Gastroesophageal sphincter (tissue), 4 donors: ENCODE measurements around the gene NRXN3. TPM values are rescaled to one million over a fixed set of nuclear protein-coding genes. Genes with fewer than 3 reads are reported as not detected.
A peak's percentile ranks its signal among the peaks of the same experiment; 100 is the strongest.

Source experiments
- ATAC-seq: fragments of 150-250 bp; one replicate; pipeline ENCODE4 v1.9.1; 2016; ENCODE audit warnings: mild to moderate bottlenecking, moderate library complexity
- H3K27ac ChIP-seq, 4 donors: fragments of 200-600 bp; sonication (generic) in 3 of 4; 1 replicate in 3 of 4; 2 replicates in 1 of 4; pipeline ENCODE4 v1.5.1; 2016 to 2019
- H3K27me3 ChIP-seq: fragments of 200-600 bp; sonication (generic); one replicate; pipeline ENCODE4 v1.5.1; 2019
- H3K36me3 ChIP-seq, 2 donors: fragments of 200-600 bp; sonication (generic); one replicate each; pipeline ENCODE4 v1.5.1; 2019; ENCODE audit warnings: control low read depth in 1 of 2
- H3K4me1 ChIP-seq, 3 donors: fragments of 200-600 bp; sonication (generic); 1 replicate in 2 of 3; 2 replicates in 1 of 3; pipeline ENCODE4 v1.5.1; 2016 to 2019; ENCODE audit warnings: control low read depth in 2 of 3
- H3K4me3 ChIP-seq, 2 donors: fragments of 200-600 bp; sonication (generic); one replicate each; pipeline ENCODE4 v1.5.1; 2019; ENCODE audit warnings: mild to moderate bottlenecking in 1 of 2, moderate library complexity in 1 of 2
- H3K9me3 ChIP-seq, 3 donors: fragments of 200-600 bp; sonication (generic); one replicate each; pipeline ENCODE4 v1.5.1; 2017 to 2019; ENCODE audit warnings: control low read depth in 2 of 3
- EP300 ChIP-seq: sonication (generic); formaldehyde crosslinking; IDR thresholded peaks from one replicate; pipeline ENCODE4 v1.6.1; 2017; ENCODE audit warnings: antibody characterized with exemption, mild to moderate bottlenecking
- POLR2A ChIP-seq, 2 donors: fragments of 450-650 bp; IDR thresholded peaks; one replicate each; pipeline ENCODE4 v1.6.1; 2017; ENCODE audit warnings: antibody characterized with exemption in 2 of 2, mild to moderate bottlenecking in 2 of 2, moderate library complexity in 1 of 2
- POLR2AphosphoS5 ChIP-seq: sonication (generic); formaldehyde crosslinking; IDR thresholded peaks from one replicate; pipeline ENCODE4 v1.6.1; 2017; ENCODE audit warnings: antibody characterized with exemption
- WGBS, 2 donors: methylation state at CpG; one replicate each; pipeline ENCODE4 v1.1.5; 2018; ENCODE audit warnings: low coverage in 1 of 2; 5-methylcytosine and 5-hydroxymethylcytosine counted together
- total RNA-seq, 4 donors: library from RNA; depleted of rRNA; stranded (reverse); fragments of >200 nt; gene quantifications; one replicate each; pipeline ENCODE4 v1.1.0, GENCODE V29; 2016
- TF ChIP-seq, protein P1 (sequence below), 4 experiments: fragments of 200-600 bp in 2 of 4; fragments of 450-650 bp in 2 of 4; sonication (generic) in 1 of 4; IDR thresholded peaks; one replicate each; pipeline ENCODE4 v1.5.1; 2017 to 2019; ENCODE audit warnings: antibody characterized with exemption in 4 of 4, mild to moderate bottlenecking in 2 of 4, moderate library complexity in 2 of 4

Gene NRXN3
- total RNA-seq, 4 donors from 2014 or later, result 74.2 to 192 (median 98.2) TPM

DNA sequence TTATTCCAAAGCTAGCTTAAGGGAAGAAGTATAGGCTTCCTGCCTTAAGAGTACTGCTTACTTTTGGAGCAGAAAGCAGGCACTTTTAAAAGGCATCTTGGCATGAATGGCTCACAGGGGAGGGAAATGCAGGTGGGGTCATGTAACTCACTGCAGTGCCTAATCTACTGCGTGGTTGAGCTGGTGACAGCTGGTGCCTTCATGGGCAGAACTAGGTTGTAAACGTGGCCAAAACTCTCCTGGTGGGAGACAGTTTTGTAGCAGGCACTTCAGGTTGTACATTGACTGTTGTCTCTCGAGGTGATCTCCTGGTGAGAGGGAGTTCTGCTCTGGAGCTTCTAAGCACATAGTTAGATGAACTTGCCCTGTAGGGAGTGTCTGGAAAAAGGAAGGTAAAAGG, 1078.6 kb downstream of the NRXN3 start:
- H3K9me3 ChIP-seq, result no peaks in the 10 kb centered on the region
- no peak for ATAC-seq
- 43 to 70% methylated on average over 2 of the region's 3 CpGs for WGBS, 2 donors
- H3K27ac ChIP-seq, result no peak overlapping the region
- no peaks in the 10 kb centered on the region for H3K4me1 ChIP-seq
- TF ChIP-seq POLR2AphosphoS5, result no peak
- H3K27me3 ChIP-seq, result no peaks in the 10 kb centered on the region
- no peak overlapping the region for H3K4me3 ChIP-seq
- H3K36me3 ChIP-seq, result no peaks in the 10 kb centered on the region

DNA sequence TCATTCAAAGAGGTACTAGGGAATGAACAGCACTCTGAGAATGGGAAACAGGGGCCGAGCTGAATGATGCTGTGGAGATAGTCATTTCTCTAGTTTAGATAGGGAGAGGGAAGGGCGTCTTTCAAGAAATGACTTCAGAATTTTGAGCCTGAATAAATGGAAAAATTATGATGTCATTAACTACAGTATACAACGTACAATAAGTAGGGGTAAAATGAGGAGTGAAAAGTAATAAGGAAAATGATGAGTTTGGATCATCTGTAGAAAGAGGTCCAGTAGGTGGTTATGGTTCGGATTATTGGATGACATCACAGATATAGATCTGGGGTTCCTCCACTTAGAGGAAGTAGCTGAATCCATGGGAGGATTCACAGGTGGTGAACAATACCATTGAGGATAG, 1081.1 kb downstream of the NRXN3 start:
- no peaks in the 10 kb centered on the region for H3K9me3 ChIP-seq
- H3K4me1 ChIP-seq, result peaks cover 0 to 6% (median under 1%) of the 10 kb centered on the region in 3 donors
- ATAC-seq, result no peak
- WGBS, 2 donors, result 84 to 96% methylated on average over 4 of the region's 4 CpGs
- no peaks in the 10 kb centered on the region for H3K36me3 ChIP-seq
- no peak for TF ChIP-seq POLR2A (IDR thresholded peaks at IDR 0.05)
- TF ChIP-seq POLR2AphosphoS5, result no peak
- TF ChIP-seq, protein P1, sequence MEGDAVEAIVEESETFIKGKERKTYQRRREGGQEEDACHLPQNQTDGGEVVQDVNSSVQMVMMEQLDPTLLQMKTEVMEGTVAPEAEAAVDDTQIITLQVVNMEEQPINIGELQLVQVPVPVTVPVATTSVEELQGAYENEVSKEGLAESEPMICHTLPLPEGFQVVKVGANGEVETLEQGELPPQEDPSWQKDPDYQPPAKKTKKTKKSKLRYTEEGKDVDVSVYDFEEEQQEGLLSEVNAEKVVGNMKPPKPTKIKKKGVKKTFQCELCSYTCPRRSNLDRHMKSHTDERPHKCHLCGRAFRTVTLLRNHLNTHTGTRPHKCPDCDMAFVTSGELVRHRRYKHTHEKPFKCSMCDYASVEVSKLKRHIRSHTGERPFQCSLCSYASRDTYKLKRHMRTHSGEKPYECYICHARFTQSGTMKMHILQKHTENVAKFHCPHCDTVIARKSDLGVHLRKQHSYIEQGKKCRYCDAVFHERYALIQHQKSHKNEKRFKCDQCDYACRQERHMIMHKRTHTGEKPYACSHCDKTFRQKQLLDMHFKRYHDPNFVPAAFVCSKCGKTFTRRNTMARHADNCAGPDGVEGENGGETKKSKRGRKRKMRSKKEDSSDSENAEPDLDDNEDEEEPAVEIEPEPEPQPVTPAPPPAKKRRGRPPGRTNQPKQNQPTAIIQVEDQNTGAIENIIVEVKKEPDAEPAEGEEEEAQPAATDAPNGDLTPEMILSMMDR (IDR thresholded peaks at IDR 0.05), result no peak
- TF ChIP-seq EP300, result no peak
- no peak overlapping the region for H3K27ac ChIP-seq
- H3K27me3 ChIP-seq, result no peaks in the 10 kb centered on the region
- no peak overlapping the region for H3K4me3 ChIP-seq

DNA sequence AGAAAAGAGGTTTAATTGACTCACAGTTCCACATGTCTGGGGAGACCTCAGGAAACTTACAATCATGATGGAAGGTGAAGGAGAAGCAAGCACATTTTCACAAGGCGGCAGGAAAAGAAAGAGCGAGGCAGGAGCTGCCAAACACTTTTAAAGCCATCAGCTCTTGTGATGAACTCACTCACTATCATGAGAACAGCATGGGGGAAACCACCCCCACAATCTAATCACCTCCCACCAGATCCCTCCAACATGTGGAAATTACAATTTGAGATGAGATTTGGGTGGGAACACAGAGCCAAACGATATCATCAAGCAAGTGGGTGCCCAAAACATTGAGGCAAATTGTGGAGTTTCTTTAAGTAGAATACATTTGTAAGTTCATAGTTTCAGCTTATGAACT, 1083.4 kb downstream of the NRXN3 start:
- H3K9me3 ChIP-seq, result no peaks in the 10 kb centered on the region
- no peaks in the 10 kb centered on the region for H3K36me3 ChIP-seq
- H3K27me3 ChIP-seq, result no peaks in the 10 kb centered on the region
- H3K27ac ChIP-seq, result no peak overlapping the region
- TF ChIP-seq, protein P1 (IDR thresholded peaks at IDR 0.05), result no peak
- no peak for TF ChIP-seq POLR2A (IDR thresholded peaks at IDR 0.05)
- TF ChIP-seq POLR2AphosphoS5, result no peak
- no peak for TF ChIP-seq EP300
- no peak for ATAC-seq
- 86 to 92% methylated on average over 3 of the region's 3 CpGs for WGBS, 2 donors
- peaks cover 0 to 14% (median 8%) of the 10 kb centered on the region in 3 donors for H3K4me1 ChIP-seq
- H3K4me3 ChIP-seq, result no peak overlapping the region

DNA sequence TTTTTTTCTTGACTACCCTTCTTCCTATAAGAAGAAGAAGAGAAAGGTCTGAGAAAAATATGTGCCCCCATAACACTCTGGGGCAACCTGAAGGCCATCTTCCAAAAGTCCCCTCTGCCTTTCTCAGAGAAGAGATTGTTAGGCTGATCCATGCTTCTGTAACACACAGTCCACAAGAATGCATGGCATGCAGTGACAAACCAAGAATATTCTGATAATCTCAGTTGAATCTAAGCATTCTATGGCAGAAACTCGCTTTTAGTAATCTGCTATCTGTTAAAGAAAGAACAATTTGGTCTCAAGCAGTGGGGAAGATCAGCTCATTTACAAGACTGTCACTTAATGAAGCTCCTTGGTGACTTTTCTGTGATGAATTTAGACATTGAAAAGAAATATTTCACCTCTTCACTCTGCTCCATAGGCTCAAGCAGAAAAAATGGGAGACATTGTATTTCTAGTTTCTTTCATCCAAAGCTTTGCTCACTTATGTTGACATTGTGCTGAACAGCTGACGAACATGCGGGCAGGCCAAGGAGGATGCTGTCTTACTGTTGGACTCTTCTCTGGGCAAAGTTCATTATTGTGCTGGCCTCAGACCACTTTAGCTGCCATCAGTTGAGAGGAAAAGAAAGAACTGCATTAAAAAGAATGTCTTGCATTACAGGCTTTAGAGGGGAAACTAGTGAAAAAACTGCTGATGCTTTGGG, 1084.0 kb downstream of the NRXN3 start:
- H3K27ac ChIP-seq, result no peak overlapping the region
- no peaks in the 10 kb centered on the region for H3K36me3 ChIP-seq
- H3K4me1 ChIP-seq, result peaks cover 0 to 14% (median 8%) of the 10 kb centered on the region in 3 donors
- no peaks in the 10 kb centered on the region for H3K27me3 ChIP-seq
- no peak for ATAC-seq
- no peak overlapping the region for H3K4me3 ChIP-seq
- WGBS, 2 donors, result 68 to 83% methylated on average over 3 of the region's 3 CpGs
- TF ChIP-seq POLR2A (IDR thresholded peaks at IDR 0.05), result no peak
- TF ChIP-seq, protein P1 (IDR thresholded peaks at IDR 0.05), result no peak
- no peak for TF ChIP-seq EP300
- no peak for TF ChIP-seq POLR2AphosphoS5
- H3K9me3 ChIP-seq, result no peaks in the 10 kb centered on the region

DNA sequence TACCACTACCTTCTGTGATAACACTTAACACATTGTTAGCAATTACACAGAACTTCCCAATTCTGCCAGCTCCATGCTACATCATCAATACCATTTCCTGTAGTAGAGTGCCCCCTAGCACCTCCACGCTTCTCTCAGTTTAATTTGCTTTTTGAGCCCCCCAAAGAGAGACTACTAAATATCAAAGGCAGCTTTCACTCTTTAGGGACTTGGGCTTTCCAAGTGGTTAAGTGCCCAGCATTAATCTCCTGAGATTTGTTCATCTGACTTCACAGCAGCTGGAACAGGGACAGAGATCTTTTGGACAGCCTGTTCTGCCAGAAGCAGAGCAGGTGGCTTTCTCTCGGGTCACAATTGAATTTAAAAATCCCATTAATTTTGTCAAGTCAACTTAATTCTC, 1086.2 kb downstream of the NRXN3 start:
- Histone ChIP-seq H3K27ac (no peak overlapping the region), H3K9me3 (no peaks in the 10 kb centered on the region), H3K36me3 (no peaks in the 10 kb centered on the region), H3K4me3 (no peak overlapping the region), H3K4me1 (peaks cover 0 to 14% (median 8%) of the 10 kb centered on the region in 3 donors), H3K27me3 (no peaks in the 10 kb centered on the region)
- TF ChIP-seq, protein P1 (IDR thresholded peaks at IDR 0.05), result peak in 2 of 4 experiments; percentile 8 to 34
- TF ChIP-seq EP300 (no peak), POLR2A (IDR thresholded peaks at IDR 0.05) (no peak), POLR2AphosphoS5 (no peak)
- ATAC-seq, result no peak
- WGBS, 2 donors, result 24 to 44% methylated on average over 1 to 2 of the region's 2 CpGs
